Osteocyte (in vitro differentiated cells): ENCODE results near the gene SCAF4. TPM values are rescaled to one million over a fixed set of nuclear protein-coding genes. Genes with fewer than 3 reads are reported as not detected.
A peak's percentile ranks its signal among the peaks of the same experiment; 100 is the strongest.
"Not testable (repeated sequence)": the region's sequence is repeated elsewhere in the genome, so short reads cannot be mapped to it uniquely, and the experiment has no call there.

Source experiments
- DNase-seq: peaks from one replicate; pipeline ENCODE4 v3.0.0; 2021; ENCODE audit warnings: mixed read lengths; ENCODE audit not compliant: unreplicated experiment; ENCODE audit errors: extremely low spot score
- H3K27ac Mint-ChIP-seq: one replicate; pipeline ENCODE4 v1.8.0; 2021; ENCODE audit warnings: mild to moderate bottlenecking, mixed read lengths; ENCODE audit not compliant: unreplicated experiment
- H3K27me3 Mint-ChIP-seq: one replicate; pipeline ENCODE4 v1.8.0; 2021; ENCODE audit warnings: mixed read lengths; ENCODE audit not compliant: unreplicated experiment
- H3K36me3 Mint-ChIP-seq: one replicate; pipeline ENCODE4 v1.8.0; 2021; ENCODE audit warnings: mixed read lengths; ENCODE audit not compliant: unreplicated experiment
- H3K4me1 Mint-ChIP-seq: one replicate; pipeline ENCODE4 v1.8.0; 2021; ENCODE audit warnings: mixed read lengths; ENCODE audit not compliant: unreplicated experiment
- H3K4me3 Mint-ChIP-seq: one replicate; pipeline ENCODE4 v1.8.0; 2021; ENCODE audit warnings: mild to moderate bottlenecking, moderate library complexity, mixed read lengths; ENCODE audit not compliant: unreplicated experiment
- H3K9me3 Mint-ChIP-seq: one replicate; pipeline ENCODE4 v1.8.0; 2021; ENCODE audit warnings: mixed read lengths; ENCODE audit not compliant: unreplicated experiment
- CTCF ChIP-seq: fragments of 200-600 bp; sonication (generic); IDR thresholded peaks from 2 replicates; pipeline ENCODE4 v1.5.0; 2021; ENCODE audit warnings: antibody characterized with exemption, mild to moderate bottlenecking, moderate library complexity
- total RNA-seq: library from RNA; stranded (reverse); gene quantifications from 2 replicates; pipeline ENCODE4 v1.2.1, GENCODE V29; 2021

The SCAF4 gene
- total RNA-seq, 1 donor from 2014 or later = 32.7 TPM

- H3K4me3 Mint-ChIP-seq = no peak overlapping the region
- peaks cover 9% of the 10 kb centered on the region for H3K4me1 Mint-ChIP-seq
- H3K27me3 Mint-ChIP-seq = peaks cover 2% of the 10 kb centered on the region
- H3K9me3 Mint-ChIP-seq = peaks cover 6% of the 10 kb centered on the region
- DNase-seq = no peak
- no peak overlapping the region for H3K27ac Mint-ChIP-seq
- no peaks in the 10 kb centered on the region for H3K36me3 Mint-ChIP-seq
- no peak for TF ChIP-seq CTCF
Observed at GRCh38 chr21:31634993-31635392, 96.9 kb downstream of the SCAF4 start.

GRCh38 chr21:31631881-31632280 is 100.0 kb downstream of the SCAF4 start:
- not testable (repeated sequence) for H3K27me3 Mint-ChIP-seq, DNase-seq, H3K4me3 Mint-ChIP-seq, H3K27ac Mint-ChIP-seq, H3K36me3 Mint-ChIP-seq, H3K9me3 Mint-ChIP-seq
- H3K4me1 Mint-ChIP-seq = peaks cover 19% of the 10 kb centered on the region

- no peak for TF ChIP-seq CTCF
- Mint-ChIP-seq H3K4me3 (peak overlapping the region; percentile 12), H3K27me3 (peaks cover 2% of the 10 kb centered on the region), H3K4me1 (peaks cover 19% of the 10 kb centered on the region), H3K9me3 (no peaks in the 10 kb centered on the region), H3K27ac (peak overlapping the region; percentile 72), H3K36me3 (no peaks in the 10 kb centered on the region)
- peak; percentile 85 for DNase-seq
Observed at GRCh38 chr21:31629972-31630711, 101.8 kb downstream of the SCAF4 start.

GRCh38 chr21:31624961-31625491 is 106.9 kb downstream of the SCAF4 start:
- Mint-ChIP-seq H3K36me3 (no peaks in the 10 kb centered on the region), H3K27ac (no peak overlapping the region), H3K4me1 (peaks cover 14% of the 10 kb centered on the region), H3K27me3 (no peaks in the 10 kb centered on the region), H3K4me3 (no peak overlapping the region), H3K9me3 (no peaks in the 10 kb centered on the region)
- DNase-seq = no peak
- no peak for TF ChIP-seq CTCF

GRCh38 chr21:31624181-31624580 is 107.7 kb downstream of the SCAF4 start:
- Mint-ChIP-seq H3K27me3 (no peaks in the 10 kb centered on the region), H3K36me3 (no peaks in the 10 kb centered on the region), H3K4me1 (peaks cover 6% of the 10 kb centered on the region), H3K9me3 (no peaks in the 10 kb centered on the region), H3K4me3 (no peak overlapping the region), H3K27ac (no peak overlapping the region)
- DNase-seq = no peak
- TF ChIP-seq CTCF = no peak
